GM21447 (cell line): Measurements from ENCODE around the gene ADGRA3.
"Not testable (repeated sequence)": the region's sequence is repeated elsewhere in the genome, so short reads cannot be mapped to it uniquely, and the experiment has no call there.

Source experiments
- ATAC-seq: cut with Tn5 transposase; IDR thresholded peaks from one replicate; pipeline ENCODE4 v1.9.1; 2021; ENCODE audit not compliant: unreplicated experiment

Gene ADGRA3

DNA sequence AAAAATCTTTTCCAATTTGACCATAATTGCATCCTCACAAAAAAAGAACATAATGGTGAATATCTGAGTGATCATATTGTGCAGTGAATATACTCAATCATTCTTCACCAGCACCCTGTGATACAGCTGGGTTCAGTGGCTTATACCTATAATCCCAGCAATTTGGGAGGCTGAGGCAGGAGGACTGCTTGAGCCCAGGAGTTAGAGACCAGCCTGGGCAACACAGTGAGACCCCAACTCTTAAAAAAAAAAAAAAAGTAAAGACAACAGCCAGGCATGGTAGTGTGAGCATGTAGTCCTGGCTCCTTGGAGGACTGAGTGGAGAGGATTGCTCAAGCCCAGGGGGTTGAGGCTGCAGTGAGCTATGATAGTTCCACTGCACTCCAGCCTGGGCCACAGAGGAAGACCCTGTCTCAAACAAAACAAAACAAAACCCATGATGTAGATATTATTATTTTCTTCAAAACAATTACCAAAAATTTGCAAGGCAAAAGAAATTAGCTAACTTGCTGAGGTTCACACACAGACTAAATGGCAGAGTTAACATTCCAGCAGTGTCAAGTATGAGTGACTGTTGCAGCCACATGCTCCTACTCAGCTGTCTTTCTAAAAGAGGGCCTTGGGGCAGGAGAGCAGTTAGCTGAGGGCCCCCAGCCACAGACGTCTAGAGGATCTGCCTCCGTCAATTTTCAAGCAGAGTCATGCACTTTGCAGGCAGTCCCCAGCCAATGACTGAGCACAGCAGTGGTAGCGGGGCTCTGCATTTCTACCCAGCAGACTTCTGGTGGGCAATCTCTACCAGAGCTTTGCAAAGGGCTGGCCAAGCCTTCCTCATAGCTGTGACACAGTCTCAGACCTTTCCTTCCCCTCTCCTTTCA, 33.4 kb downstream of the ADGRA3 start:
- ATAC-seq, result no peak

DNA sequence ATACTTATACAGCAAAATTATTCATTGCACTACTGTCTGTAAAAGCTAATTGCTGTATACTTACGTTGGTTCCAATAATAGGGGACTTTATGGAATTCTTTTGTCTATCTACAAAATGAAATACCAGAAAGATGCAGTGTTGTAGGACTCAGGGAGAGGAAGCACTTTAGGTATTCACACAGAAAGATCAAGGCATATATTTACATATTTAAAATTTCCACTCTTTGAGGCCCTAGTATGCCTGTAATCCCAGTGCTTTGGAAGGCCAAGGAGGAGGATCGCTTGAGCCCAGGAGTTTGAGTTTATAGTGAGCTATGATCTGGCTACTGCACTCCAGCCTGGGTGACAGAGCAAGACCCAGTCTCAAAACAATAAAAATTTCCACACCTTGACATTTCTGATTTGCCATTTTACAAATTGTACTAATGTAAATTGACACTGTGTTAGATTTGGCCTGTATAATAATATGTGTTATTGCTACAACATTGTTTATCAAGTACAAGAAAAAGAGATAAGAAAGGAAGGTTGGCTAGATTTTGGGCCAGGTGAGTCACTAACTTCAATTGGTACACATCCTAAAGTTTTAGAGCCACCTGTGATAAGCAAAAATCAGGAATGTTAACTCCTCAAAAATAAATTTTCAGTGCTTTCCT, 35.1 kb downstream of the ADGRA3 start:
- ATAC-seq, result no peak

DNA sequence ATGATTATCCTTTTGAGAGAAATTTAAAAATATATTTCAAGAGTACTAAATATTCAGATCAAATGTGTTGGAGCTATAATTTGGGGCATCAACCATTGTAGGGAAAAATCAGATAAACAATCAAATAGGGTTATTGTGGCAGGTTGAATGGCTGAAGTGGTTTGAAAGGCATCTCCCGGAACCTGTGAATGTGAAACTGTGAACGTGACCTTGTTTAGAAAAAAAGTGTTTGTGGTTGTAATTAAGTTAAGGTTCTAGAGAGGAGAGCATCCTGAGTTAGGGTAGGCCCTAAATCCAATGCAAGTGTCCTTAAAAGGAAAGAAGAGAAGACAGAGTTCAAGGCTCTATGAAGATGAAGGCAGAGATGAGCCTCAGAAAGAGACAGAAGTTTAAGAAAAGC, 37.4 kb downstream of the ADGRA3 start:
- no peak for ATAC-seq

DNA sequence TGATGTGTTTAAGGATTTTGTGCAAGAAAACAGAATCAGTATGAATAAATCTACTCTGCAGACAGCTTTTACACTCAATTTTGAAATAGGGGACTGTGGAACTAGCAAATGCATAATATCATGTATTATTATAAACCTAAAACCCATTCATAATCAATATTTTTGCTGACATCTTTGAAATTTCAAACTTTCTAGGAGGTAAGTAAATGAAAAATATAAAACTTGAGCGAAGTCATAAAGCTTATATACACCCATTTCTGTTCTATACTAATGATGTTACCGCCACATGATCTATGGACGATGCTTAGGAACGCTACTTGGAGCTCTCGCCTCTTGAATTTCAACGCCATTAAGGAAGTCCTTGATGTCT, 38.1 kb downstream of the ADGRA3 start:
- no peak for ATAC-seq

DNA sequence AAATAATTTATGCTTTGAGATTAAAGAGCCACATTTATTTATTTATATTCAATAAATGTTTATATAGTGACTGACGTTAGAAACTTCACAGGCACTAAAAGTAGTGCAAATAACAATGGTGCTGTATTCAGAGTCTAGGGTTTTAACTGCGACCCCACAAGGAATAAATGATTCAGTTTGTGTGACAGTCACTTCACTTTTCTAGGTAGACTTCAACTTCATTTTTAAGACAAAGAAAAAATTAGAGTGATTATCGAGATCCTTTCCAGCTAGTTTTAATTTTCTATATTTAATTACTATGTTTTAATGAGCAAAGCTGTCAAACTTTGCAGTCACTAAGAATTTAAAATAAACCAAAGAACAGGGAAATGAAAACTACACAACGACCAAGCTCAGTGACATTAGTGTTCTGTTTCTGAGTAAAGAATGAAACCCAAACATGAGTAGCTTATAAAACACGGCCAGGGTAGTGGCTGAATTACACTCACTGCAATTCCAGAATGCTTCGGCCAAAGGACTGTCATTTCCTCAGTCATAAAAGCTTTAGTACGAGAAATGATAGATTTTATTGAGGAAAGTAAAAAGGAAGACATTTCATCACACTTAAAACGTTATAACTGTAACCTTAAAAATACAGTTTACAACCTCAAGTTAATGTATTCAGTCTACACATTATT, 38.6 kb downstream of the ADGRA3 start:
- ATAC-seq, result no peak

DNA sequence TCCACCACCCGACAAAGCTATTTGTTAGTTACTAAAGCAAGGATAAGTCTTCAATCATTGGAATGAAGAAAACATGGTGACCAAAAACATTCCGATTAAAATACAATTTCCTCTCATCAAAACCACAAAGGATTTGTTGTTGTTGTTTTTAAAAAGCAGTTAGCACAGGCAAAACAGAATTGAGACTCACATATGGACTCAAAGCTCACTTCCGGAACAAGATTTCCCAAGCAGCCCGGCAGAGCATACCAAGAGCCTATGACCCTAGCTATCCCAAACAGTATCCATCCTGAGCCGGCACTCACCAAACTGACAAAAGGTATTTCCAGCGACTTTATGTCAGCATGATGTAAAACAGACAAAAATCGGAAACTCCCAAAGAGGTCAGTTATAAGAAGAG, 39.9 kb downstream of the ADGRA3 start:
- ATAC-seq, result no peak

DNA sequence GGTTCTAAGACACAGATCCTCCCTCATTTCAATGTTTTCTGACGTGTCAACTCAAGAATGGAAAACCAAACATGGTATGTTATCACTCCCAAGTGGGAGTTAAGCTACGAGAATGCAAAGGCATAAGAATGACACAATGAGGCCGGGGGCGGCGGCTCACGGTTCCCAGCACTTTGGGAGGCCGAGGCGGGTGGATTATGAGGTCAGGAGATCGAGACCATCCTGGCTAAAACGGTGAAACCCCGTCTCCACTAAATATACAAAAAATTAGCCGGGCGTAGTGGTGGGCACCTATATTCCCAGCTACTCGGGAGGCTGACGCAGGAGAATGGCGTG, 40.6 kb downstream of the ADGRA3 start:
- ATAC-seq, result not testable (repeated sequence)

DNA sequence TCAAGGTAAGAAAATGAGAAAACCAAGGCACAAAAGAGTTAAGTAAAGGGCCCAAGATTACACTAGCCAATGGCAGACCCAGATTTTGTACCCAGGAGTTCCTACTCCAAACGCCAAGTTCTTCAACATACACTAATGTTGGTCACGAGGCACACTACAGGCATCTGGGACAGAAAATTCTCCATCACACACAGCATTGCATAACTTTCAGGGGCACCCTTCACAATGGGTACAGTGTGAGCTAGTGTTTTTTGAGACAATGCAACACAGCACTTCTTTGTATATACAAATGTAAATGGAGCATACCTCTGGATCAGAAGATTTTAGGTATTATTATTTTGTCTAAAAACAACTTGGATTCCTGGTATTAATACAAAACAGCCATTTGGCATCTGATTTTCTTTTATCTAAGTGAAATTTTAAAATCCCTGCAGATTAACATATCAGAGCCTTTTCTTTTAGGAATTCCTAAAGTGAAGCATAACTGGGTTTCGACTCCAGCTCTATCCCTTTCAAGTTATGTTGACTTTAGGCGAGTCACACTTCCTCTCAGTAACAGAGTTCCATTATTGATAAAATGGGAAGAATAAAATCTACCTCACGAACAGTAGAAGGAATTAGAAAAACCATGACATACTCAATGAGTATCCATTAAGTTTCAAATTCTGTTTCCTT, 41.1 kb downstream of the ADGRA3 start:
- ATAC-seq, result no peak

DNA sequence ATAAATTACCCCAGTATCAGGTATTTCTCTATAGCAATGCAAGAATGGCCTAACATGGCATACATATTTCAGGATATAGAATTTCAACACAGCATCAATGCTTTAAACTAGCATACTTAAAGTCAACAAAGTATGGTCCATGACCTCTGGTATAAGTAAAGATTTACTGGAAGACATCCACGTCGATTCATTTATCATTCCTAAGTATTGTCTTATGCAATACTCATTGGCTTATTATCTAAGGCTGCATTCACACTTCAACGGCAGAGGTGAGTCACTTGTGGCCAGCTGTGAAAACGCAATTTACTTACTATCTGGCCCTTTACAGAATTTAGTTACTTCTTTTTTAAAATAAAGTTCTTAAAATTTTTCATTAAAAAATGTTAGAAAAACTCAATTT, 42.6 kb downstream of the ADGRA3 start:
- no peak for ATAC-seq

DNA sequence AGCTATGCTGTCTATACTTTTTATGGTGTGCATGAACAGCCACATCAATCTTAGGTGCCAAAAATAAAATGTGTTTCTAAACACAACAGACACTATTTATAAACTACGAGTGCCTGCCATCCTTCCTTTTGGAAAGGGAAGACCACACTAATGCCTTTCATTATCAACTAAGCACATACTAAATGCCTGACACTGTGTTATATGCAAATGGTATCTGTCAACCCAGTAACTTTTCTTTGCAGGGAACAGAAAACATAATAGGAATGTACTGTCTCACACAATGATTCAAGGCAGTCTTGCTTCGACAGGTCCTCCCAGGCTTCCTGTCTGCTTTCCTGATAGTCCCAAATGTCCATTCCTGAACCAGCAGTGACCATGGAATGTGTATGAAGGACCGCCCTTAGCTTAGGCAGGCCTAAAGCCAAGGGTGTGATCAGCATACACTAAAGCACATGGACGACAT, 43.8 kb downstream of the ADGRA3 start:
- ATAC-seq, result no peak

DNA sequence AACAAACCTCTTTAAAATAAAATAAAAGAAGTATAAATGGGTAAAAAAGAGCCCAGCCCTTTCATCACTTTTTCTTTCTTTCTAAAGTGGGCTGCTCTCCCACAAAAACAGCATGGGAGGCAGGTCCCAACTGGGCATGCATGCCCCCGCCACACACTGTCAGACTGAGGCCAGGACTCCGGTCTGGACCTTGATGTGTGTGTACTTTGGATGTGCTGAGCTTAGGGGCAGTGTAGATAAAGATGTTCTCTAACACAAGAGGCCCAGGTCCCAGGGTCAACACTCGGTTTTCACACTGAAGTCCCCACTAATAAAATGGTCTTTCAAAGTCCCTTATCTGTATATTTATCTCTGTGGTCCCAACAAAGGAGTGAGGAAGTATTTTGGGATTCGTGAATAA, 44.4 kb downstream of the ADGRA3 start:
- no peak for ATAC-seq

DNA sequence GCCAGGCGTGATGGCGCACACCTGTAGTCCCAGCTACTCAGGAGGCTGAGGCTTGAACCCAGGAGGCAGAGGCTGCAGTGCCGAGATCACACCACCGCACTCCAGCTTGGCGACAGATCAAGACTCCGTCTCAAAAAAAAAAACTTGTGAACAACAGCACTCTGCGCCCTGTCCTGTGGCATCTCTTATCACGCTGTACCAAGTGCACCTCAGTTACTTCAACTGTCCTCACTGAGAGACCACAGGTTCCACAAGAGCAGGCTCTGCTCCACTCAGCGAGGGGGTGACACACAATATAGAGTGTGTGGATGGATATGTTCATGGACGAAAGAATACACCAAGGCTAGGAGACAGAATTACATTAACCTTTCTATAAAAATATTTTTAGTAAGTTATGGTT, 49.3 kb downstream of the ADGRA3 start:
- ATAC-seq, result no peak

DNA sequence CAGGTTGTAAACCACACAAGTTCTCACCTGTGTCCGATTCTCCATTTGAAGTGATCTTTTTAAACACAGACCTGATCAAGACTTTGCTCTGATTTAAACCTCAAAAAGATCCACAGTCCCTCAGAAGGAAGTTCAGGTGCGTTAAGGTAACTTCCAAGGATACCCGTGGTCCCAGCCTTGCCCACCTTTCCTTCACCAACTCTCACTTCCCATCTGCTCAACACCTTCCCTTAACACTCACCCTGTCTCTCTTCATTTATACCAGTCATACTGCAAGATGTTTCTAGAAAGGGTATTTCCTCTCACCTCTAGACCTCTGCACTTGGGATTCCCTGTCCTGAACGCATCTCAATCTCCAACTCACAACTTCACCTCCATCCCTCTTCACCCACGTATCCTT, 49.9 kb downstream of the ADGRA3 start:
- ATAC-seq, result no peak

DNA sequence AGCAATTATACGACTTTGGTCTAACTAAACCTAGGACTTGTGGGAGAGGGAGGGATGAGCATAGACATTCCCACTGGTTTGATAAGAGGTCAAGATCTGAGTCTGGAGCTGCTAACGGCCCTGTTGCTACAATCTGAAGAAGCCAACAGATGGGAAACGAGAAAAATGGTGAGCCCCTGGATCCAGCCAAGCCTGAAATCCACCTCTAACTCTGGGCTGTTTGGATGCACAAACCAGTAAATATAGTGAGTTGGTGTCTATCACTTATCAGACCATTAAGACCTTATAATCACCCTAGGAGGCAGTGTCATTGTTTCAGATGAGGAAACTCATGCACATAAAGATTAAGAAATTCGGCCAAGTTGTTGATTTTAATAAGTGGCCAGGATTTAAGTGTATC, 50.5 kb downstream of the ADGRA3 start:
- no peak for ATAC-seq

DNA sequence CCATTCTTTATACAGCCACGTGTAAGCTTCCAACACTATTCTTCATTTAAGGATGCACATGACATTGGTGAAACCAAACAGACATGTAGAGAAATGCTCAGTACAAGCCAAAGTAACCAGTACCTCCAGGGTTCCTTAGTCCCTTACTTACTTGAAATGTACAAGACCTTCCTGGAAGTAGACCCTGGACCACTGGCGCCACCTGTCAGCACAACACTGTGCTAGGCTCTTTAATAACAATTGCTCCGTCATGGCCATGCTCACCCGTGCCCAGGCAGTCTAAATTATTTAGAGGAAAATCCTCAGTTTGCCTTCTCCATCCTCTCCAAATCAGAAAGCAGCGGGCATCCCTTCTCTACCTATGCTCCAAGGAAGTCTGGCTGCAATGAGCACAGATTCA, 52.7 kb downstream of the ADGRA3 start:
- no peak for ATAC-seq

DNA sequence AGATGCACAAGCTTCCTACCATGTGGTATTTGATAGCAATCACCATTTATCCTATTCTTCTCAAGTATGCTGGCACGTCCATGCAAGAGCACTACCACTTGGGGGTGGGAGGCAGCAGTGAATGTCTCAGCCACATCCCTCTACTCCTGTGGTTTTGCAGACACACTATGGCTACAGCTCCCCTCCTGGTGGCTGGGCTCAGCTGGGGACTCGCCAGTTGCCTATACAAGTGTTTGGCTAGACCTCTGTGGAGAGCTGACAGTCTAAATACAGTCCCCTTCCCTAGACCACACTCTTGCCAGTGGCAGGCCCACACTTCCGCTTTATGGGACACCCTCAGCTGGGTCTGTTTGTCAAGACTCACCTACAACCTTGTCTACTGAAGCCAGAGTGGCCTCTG, 53.2 kb downstream of the ADGRA3 start:
- no peak for ATAC-seq

DNA sequence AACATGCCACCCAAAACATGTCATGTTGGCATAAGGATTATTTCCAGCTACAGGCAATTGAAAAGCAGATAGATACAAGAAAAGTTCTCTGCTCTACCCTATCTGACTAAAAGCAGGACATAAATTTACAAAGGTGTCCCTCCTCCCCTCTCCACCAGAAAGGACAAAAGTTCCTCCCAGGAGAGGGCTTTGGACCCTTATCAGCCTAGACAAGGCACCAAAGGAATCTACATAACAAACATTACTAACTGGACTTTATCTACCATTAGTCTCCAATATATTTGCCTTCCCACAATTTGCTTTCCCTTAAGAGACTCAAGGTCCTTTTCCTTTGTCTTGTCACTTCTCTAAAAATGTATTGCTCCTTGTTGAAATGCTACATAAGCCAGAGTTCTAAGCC, 55.6 kb downstream of the ADGRA3 start:
- no peak for ATAC-seq

DNA sequence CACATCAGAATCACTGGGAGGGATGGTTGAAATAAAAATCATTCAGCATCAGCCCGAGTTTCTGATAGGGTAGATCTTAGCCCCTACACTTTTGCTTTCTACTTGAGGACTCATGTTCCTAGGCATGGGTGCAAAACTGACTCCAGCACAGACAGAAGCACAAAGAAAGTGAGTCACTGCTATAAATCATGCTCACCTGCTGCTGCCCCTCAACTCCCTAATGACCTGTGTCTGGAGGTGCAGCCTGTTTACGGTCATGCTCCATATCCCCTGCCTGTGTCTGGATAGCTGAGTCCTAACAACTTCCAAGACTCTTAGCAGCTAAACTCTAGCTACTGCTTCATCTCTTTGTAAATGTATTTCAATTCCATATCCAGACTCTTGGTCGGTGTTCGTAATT, 57.8 kb downstream of the ADGRA3 start:
- no peak for ATAC-seq

DNA sequence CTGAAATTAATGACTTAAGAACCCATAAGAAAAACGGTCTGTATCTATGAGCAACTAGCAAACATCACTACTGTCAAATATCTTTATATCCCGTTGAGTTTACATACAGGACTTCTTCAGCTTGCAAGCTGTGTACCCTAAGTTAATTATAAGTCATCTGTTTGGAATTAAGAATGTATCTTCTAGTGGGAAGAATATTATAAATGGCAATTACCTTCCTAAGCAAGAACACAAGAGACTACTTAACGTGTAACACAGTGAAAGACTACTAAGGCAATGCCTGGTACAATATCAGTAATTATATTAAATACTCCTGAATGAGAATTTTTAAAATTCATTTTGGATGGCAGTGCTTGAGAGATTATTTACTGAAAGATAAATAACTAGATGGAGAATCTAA, 58.5 kb downstream of the ADGRA3 start:
- ATAC-seq, result no peak

DNA sequence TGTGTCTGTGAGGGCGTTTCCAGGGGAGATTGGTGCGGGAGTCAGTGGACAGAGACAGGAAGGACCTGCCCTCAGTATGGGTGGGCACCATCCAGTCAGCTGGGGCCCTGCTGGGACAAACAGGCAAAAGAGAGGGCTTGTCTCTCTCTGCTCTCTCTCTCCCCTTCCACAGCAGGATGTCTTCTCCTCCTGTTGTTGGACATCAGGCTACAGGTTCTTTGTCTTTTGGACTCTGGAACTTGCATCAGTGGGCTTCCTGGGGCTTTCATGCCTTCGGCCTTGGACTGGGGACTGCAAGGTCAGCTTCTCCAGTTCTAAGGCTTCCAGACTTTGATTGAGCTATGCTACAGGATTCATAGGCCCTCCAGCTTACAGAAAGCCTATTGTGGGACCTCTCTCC, 59.6 kb downstream of the ADGRA3 start:
- no peak for ATAC-seq

DNA sequence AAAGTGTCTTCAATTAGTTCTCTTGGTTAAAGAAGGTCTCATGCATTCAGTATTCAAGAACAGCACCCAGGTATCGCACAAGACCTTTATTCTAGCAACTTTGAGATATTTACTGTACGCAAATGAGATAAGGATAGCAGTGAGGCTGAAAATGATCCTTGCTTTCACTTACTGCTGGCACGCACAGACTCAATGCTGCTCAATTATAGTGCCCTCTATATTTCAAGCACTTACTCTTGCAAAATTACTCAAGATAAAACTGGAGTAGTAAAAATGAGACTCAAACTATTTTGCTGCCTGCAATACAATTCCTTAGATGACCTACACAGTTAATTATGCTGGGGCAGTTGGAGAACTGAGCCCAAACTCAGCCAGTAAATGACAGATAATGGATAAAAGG, 60.9 kb downstream of the ADGRA3 start:
- no peak for ATAC-seq
